HG02678 (cell line): ENCODE results near the gene SENP7.
"Not testable (repeated sequence)": the region's sequence is repeated elsewhere in the genome, so short reads cannot be mapped to it uniquely, and the experiment has no call there.

ENCODE experiments used
- ATAC-seq: cut with Tn5 transposase; IDR thresholded peaks from one replicate; pipeline ENCODE4 v1.9.1; 2021; ENCODE audit warnings: mild to moderate bottlenecking, moderate library complexity; ENCODE audit not compliant: unreplicated experiment

SENP7 gene

DNA sequence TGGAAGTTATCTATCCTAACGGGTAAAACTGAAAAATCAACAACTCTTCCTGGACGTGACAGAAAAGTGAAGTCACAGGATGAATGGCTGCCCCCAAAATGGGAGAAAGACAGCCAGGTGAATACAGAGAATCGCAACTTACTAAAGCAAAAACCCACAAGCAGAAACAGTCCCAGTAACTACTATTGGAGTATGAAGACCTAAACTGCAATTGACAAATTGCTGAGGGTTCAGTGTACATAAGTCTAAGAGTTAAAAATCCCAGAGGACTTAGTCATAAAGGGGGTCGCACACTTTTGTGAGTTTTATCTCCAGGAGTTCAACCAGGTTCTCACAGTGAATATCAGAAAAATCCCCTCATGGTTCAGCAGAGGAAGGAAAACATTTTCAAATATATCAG lies 135.8 kb downstream of the SENP7 start:
- ATAC-seq: no peak

GRCh38 chr3:101375586-101375985 lies 137.4 kb downstream of the SENP7 start:
- ATAC-seq: no peak

- no peak for ATAC-seq
Measured at GRCh38 chr3:101362406-101362805, 150.6 kb downstream of the SENP7 start.

DNA sequence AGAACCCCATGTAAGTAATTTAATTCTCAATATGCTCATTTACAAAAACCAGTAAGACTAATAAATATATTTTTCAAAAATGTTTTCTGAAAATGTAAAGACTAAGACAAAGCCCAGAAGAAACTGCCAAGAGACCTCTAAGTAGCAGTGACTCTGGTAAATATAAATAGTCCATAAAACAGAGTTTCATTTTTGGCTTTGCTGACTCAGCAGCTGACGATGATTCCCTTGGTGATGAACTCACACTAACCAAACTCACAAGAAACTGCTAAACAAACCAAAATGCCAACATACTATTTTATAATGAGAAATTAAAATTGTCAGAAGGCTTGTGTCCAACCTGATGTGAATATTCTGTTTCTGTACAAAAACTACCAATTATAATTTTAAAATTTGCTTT lies 161.2 kb downstream of the SENP7 start:
- no peak for ATAC-seq

DNA sequence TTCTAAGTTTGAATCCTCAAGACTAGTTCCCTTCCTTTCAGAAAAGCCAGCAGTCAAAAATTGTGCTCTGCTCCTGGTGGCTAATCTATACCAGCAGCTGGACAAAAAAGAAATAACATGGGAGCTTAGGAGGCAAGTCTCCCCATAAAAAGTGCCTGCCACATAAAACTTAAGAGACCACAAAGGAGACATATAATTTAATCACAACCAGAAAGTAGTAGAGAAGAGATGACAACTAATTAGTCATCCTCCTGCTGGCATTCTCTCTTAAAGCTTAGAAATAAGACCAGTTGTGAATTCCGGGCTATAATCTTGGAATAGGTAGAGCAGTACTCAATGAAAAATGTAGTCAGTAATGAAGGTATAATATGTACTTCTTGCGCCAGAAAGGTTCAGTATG lies 172.4 kb downstream of the SENP7 start:
- no peak for ATAC-seq

DNA sequence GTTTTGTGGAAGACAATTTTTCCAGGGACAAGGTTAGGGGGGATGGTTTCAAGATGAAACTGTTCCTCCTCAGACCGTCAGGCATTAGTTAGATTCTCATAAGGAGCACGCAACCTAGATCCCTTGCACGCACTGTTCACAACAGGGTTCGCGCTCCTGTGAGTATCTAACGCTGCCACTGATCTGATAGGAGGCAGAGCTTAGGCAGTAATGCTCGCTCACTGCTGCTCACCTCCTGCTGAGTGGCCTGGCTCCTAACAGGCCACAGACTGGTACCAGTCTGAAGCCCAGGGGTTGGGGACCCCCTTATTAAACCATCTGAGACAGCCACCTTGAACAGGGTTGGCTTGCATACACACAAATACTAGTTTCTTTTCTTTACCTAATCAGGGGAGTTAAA lies 179.1 kb downstream of the SENP7 start:
- no peak for ATAC-seq

- ATAC-seq: no peak
Measured at GRCh38 chr3:101329016-101329673, 183.9 kb downstream of the SENP7 start.

DNA sequence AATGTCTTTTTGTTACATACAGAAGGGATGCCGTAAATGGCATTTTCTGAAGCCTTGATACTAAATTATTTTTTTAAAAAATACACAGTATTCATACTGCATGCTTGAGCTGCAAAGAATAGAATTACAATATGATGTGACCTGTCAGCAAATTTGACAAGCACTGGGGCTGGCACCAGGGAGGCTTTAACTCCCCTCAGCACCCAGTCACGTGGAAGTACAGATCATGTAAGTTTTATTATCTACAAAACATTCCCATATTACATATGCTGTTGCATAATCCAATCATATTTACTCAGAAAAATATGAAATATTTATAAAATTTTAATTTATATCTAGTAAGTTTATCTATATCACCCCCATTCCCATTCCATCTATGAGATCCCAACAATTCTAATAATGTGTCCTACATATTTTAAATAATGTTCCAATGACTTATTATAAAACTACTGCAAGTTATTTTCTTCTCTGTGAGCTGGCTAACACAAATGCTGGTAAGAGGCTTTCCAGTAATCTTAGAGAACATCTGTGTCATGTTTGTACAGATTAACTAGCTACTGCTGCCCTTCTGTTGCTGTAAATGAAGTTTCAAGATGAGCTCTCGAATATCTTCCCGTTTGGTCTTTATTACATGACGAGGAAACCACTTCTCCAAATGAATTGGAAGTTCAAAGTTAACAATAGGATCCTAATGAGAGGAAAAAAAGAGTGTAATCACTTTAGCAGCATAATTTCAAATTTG lies 187.4 kb downstream of the SENP7 start:
- ATAC-seq: no peak

GRCh38 chr3:101320475-101320874 lies 192.5 kb downstream of the SENP7 start, which contains the start of gene IMPG2:
TSS of gene IMPG2 (minus strand) at chr3:101320575. CDS start at chr3:101320372, 203 bp downstream.
- no peak for ATAC-seq

DNA sequence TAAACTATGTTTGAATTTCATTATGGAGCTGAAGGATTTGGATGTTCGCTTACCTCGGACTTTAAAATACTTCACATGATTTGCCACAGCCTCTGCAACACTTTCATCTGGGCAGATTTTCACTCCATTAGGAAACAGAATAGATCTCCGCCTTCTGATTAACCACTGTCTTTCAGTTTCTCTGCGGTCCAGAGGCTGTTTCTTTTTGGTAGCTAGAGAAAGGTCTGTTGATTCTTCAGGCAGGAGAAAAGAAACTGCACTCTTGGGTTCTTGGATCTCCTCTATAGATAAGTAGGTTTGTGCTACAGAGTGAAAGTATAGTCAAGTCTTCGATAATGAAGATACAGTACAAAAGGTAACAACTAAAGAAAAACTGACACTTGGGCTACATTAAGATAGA lies 193.5 kb downstream of the SENP7 start:
- no peak for ATAC-seq

GRCh38 chr3:101312545-101312944 lies 200.5 kb downstream of the SENP7 start:
- ATAC-seq: no peak

DNA sequence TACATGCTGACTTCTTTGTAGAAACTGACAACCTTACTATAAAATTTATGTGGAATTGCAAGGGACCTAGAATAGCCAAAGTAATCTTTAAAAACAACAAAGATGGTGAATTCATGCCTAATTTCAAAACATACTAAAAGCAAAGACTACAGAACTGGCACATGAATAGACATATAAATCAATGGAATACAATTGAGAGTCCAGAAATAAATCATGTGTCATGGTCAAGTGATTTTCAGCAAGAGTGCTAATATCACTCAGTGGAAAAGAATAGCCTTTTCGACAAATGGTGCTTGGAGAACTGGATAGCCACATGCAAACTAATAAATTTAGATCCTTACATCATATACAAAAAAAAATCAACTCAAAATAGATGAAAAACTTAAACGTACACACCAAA lies 201.3 kb downstream of the SENP7 start:
- no peak for ATAC-seq

GRCh38 chr3:101310978-101311375 lies 202.0 kb downstream of the SENP7 start:
- no peak for ATAC-seq

DNA sequence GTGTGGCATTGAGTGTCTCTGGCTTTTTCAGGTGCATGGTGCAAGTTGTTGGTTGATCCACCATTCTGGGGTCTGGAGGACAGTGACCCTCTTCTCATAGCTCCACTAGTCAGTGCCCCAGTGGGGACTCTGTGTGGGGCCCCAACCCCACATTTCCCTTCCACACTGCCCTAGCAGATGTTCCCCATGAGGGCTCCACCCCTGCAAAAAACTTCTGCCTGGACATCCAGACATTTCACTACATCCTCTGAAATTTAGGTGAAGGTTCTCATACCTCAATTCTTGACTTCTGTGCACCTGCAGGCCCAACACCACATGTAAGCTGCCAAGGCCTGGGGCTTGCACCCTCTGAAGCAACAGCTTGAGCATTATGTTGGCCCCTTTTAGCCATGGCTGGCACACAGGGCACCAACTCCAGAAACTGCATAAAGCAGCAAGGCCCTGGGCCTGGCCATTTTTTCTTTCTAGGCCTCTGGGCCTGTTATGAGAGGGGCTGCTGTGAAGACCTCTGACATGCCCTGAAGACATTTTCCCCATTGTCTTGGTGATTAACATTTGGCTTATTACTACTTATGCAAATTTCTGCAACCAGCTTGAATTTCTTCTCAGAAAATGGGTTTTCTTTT lies 204.8 kb downstream of the SENP7 start:
- ATAC-seq: not testable (repeated sequence)

DNA sequence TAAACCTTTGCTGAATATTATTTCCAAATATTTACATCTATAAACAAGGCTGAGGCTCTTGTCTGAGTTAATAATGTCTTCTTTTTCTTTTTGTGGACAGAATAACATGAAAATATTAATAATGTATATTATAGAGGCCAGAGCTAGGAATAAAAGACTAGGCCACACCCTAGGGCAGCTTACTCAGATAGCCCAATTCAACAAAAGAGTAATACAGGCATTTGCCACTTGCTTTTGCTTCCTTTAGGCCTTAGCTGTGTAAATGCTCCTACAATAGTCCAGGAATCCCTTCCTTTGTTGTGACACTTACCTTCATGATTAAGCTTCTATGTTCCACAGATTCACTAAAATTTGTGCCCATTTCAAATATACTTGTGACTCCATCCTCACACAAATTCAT lies 209.2 kb downstream of the SENP7 start:
- ATAC-seq: no peak

GRCh38 chr3:101303089-101303731 lies 209.8 kb downstream of the SENP7 start:
- ATAC-seq: no peak

DNA sequence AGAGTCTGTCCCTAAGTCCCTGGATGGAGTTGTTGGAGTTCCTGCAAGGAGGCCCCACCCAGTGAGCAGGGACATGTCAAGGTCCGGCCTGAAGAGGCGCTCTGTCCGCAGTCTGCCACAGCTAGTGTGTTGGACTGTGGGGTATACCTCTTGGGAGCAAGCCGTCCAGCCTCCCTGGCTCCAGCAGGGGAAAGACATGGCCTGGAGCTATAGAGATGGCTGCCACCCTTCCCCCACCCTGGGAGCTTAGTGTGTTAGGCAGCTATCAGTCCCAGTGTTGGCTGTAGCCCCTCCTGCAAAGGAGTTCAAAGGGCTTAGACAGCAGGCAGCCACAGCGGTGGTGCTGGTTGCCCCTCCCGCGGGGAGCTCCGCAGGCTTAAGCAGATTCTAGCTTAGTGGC lies 212.9 kb downstream of the SENP7 start:
- ATAC-seq: no peak

GRCh38 chr3:101292027-101292426 lies 221.0 kb downstream of the SENP7 start:
- no peak for ATAC-seq

DNA sequence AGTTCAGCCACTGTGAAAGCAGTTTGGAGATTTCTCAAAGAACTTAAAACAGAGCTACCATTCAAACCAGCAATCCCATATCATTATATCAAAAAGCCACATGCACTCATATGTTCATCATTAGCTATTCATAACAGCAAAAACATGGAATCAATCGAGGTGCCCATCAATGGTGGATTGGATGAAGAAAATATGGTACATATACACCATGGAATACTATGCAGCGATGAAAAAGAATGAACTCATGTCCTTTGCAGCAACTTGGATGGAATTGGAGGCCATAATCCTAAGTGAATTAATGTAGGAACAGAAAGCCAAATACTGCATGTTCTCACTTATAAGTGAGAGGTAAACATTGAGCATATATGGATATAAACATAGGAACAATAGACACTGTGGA lies 224.7 kb downstream of the SENP7 start:
- no peak for ATAC-seq

DNA sequence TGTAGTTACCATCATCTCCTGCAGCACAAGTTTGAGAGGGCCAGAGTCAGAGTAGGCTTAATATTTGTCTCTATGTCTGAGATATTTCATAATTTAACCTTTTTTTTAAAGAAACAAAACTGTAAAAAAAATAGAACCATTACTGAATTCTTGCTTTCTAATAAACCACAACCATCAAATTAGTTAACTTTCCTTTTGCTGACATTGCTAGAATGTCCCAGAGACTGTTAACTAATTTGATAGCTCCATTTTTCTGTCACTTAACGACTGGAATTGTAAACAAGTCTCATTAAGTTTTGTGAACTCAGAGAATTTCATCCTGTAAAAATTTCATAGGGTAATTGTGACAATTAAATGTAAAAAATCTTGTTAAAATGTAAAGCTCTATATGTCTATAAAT lies 228.3 kb downstream of the SENP7 start:
- ATAC-seq: no peak

DNA sequence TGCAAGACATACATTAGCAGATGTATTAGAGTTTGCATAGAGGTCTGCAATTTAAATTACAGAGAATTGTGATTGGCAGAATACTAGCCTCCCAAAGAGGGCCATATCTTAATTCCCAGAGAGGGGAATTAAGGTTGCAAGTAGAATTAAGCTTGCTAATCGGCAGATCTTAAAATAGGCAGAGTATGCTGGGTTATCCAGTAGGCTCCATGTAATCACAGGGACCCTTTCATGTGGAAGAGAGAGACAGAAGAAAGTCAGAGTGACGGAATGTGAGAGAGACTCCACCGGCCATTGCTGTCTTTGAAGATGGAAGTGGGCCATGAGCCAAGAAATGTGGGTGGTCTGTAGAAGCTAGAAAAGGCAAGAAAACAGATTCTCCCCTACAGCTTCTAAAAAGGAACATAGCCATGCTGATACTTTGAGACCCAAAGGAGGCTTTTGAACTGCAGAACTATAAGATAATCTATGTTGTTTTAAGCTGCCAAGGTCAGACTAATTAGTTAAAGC lies 231.4 kb downstream of the SENP7 start:
- no peak for ATAC-seq
